H9 (cell line): Measurements from ENCODE around the gene WDFY3. TPM values are rescaled to one million over a fixed set of nuclear protein-coding genes. Genes with fewer than 3 reads are reported as not detected.

ENCODE experiments used
- DNase-seq: peaks from one replicate; pipeline ENCODE4 v3.0.0-alpha.2; 2017
- H2AFZ ChIP-seq: one replicate; pipeline ENCODE4 v1.6.1; 2013; ENCODE audit warnings: mild to moderate bottlenecking, low read length, control low read depth, moderate library complexity
- H2AK5ac ChIP-seq: 2 replicates; pipeline ENCODE4 v1.6.1; 2013; ENCODE audit warnings: low read length, control low read depth, mixed read lengths; ENCODE audit not compliant: insufficient read length
- H2BK120ac ChIP-seq: one replicate; pipeline ENCODE4 v1.6.1; 2013; ENCODE audit warnings: low read depth, mild to moderate bottlenecking, low read length, control low read depth, inconsistent platforms; ENCODE audit not compliant: poor library complexity, severe bottlenecking
- H2BK12ac ChIP-seq: 2 replicates; pipeline ENCODE4 v1.6.1; 2013; ENCODE audit warnings: low read length, control low read depth, mixed read lengths, low read depth; ENCODE audit not compliant: insufficient read length
- H2BK15ac ChIP-seq: 2 replicates; pipeline ENCODE4 v1.6.1; 2013; ENCODE audit warnings: low read depth, low read length, control low read depth
- H2BK20ac ChIP-seq: one replicate; pipeline ENCODE4 v1.6.1; 2013; ENCODE audit warnings: low read depth, mild to moderate bottlenecking, low read length, control low read depth, inconsistent platforms; ENCODE audit not compliant: poor library complexity, severe bottlenecking
- H2BK5ac ChIP-seq: 2 replicates; pipeline ENCODE4 v1.6.1; 2013; ENCODE audit warnings: low read length, control low read depth, mixed read lengths; ENCODE audit not compliant: insufficient read length
- H3K14ac ChIP-seq: 2 replicates; pipeline ENCODE4 v1.6.1; 2013; ENCODE audit warnings: low read length, control low read depth; ENCODE audit not compliant: insufficient read depth
- H3K18ac ChIP-seq: 2 replicates; pipeline ENCODE4 v1.6.1; 2013; ENCODE audit warnings: low read depth, mild to moderate bottlenecking, mixed read lengths, low read length, control low read depth; ENCODE audit not compliant: insufficient read length
- H3K23ac ChIP-seq: 2 replicates; pipeline ENCODE4 v1.6.1; 2013; ENCODE audit warnings: low read length, control low read depth, mixed read lengths, low read depth; ENCODE audit not compliant: insufficient read length
- H3K23me2 ChIP-seq: 2 replicates; pipeline ENCODE4 v1.6.1; 2013; ENCODE audit warnings: low read depth, mild to moderate bottlenecking, mixed read lengths, low read length, control low read depth; ENCODE audit not compliant: insufficient read length, poor library complexity, severe bottlenecking
- H3K27ac ChIP-seq: 2 replicates; pipeline ENCODE4 v1.5.1; 2013; ENCODE audit warnings: low read length, control low read depth, mixed read lengths, low read depth; ENCODE audit not compliant: insufficient read length
- H3K27me3 ChIP-seq: 2 replicates; pipeline ENCODE4 v1.6.1; 2013; ENCODE audit warnings: low read length, control low read depth, inconsistent platforms; ENCODE audit not compliant: insufficient read depth
- H3K4ac ChIP-seq: 2 replicates; pipeline ENCODE4 v1.6.1; 2013; ENCODE audit warnings: low read depth, mild to moderate bottlenecking, control low read depth, inconsistent platforms, low read length, moderate library complexity
- H3K4me1 ChIP-seq: 2 replicates; pipeline ENCODE4 v1.6.1; 2013; ENCODE audit warnings: low read length, control low read depth, inconsistent platforms; ENCODE audit not compliant: insufficient read depth
- H3K4me2 ChIP-seq: 2 replicates; pipeline ENCODE4 v1.6.1; 2013; ENCODE audit warnings: low read length, control low read depth, mixed read lengths; ENCODE audit not compliant: insufficient read length, insufficient read depth
- H3K56ac ChIP-seq: 2 replicates; pipeline ENCODE4 v1.6.1; 2013; ENCODE audit warnings: low read depth, mild to moderate bottlenecking, mixed read lengths, low read length, control low read depth; ENCODE audit not compliant: insufficient read length
- H3K79me1 ChIP-seq: 2 replicates; pipeline ENCODE4 v1.6.1; 2013; ENCODE audit warnings: low read depth, mild to moderate bottlenecking, moderate library complexity, low read length, control low read depth, inconsistent platforms; ENCODE audit not compliant: insufficient read depth, poor library complexity, severe bottlenecking
- H3K79me2 ChIP-seq: 2 replicates; pipeline ENCODE4 v1.6.1; 2013; ENCODE audit warnings: low read length, control low read depth, inconsistent platforms; ENCODE audit not compliant: insufficient read depth
- H3K9ac ChIP-seq: 2 replicates; pipeline ENCODE4 v1.6.1; 2013; ENCODE audit warnings: low read length, control low read depth, mixed read lengths; ENCODE audit not compliant: insufficient read length; ENCODE audit errors: extremely low read depth
- H3K9me3 ChIP-seq: one replicate; pipeline ENCODE4 v1.6.1; 2013; ENCODE audit warnings: low read depth, low read length, inconsistent platforms; ENCODE audit not compliant: control insufficient read depth
- H3T11ph ChIP-seq: one replicate; pipeline ENCODE4 v1.6.1; 2013; ENCODE audit warnings: mild to moderate bottlenecking, low read length, control low read depth, inconsistent platforms
- H4K20me1 ChIP-seq: one replicate; pipeline ENCODE4 v1.6.1; 2013; ENCODE audit not compliant: control insufficient read depth, insufficient read length, insufficient read depth
- H4K5ac ChIP-seq: 2 replicates; pipeline ENCODE4 v1.6.1; 2013; ENCODE audit warnings: low read depth, mild to moderate bottlenecking, mixed read lengths, low read length, control low read depth; ENCODE audit not compliant: insufficient read length
- H4K8ac ChIP-seq: replicated peaks from 2 replicates; pipeline ENCODE4 v1.6.1; 2013; ENCODE audit warnings: low read length, control low read depth, mixed read lengths, low read depth; ENCODE audit not compliant: insufficient read length
- H4K91ac ChIP-seq: 2 replicates; pipeline ENCODE4 v1.6.1; 2013; ENCODE audit warnings: low read depth, mild to moderate bottlenecking, moderate library complexity, mixed read lengths, low read length, control low read depth; ENCODE audit not compliant: insufficient read length
- H3K27ac Mint-ChIP-seq, 3 experiments: 2 replicates in 2 of 3; 3 replicates in 1 of 3; pipeline ENCODE4 v1.8.0; 2020 to 2021; ENCODE audit warnings: mixed read lengths in 3 of 3, mild to moderate bottlenecking in 1 of 3, moderate library complexity in 1 of 3
- H3K27me3 Mint-ChIP-seq: 2 replicates; pipeline ENCODE4 v1.8.0; 2021; ENCODE audit warnings: low read depth, mild to moderate bottlenecking, moderate library complexity, mixed read lengths
- H3K36me3 Mint-ChIP-seq, 3 experiments: 2 replicates in 2 of 3; 3 replicates in 1 of 3; pipeline ENCODE4 v1.8.0; 2020 to 2021; ENCODE audit warnings: low read depth in 3 of 3, mixed read lengths in 3 of 3; ENCODE audit not compliant: insufficient read depth in 1 of 3
- H3K4me1 Mint-ChIP-seq, 2 experiments: 2 replicates each; pipeline ENCODE4 v1.8.0; 2020; ENCODE audit warnings: mixed read lengths in 2 of 2
- H3K4me3 Mint-ChIP-seq, 2 experiments: 2 replicates in 1 of 2; 3 replicates in 1 of 2; pipeline ENCODE4 v1.8.0; 2020 to 2021; ENCODE audit warnings: mild to moderate bottlenecking in 2 of 2, mixed read lengths in 2 of 2, moderate library complexity in 1 of 2
- H3K9me3 Mint-ChIP-seq, 2 experiments: 2 replicates in 1 of 2; 3 replicates in 1 of 2; pipeline ENCODE4 v1.8.0; 2020; ENCODE audit warnings: mild to moderate bottlenecking in 2 of 2, mixed read lengths in 2 of 2, moderate library complexity in 1 of 2
- CTCF ChIP-seq: fragments of 200-600 bp; sonication (generic); conservative IDR thresholded peaks from 3 replicates; pipeline ENCODE4 v1.8.0; 2021; ENCODE audit warnings: antibody characterized with exemption, mild to moderate bottlenecking
- WGBS: extraction: QIAGEN DNeasy Blood & Tissue Kit; methylation state at CpG from one replicate; pipeline ENCODE4 v1.1.7; 2013; ENCODE audit warnings: missing lambda C conversion rate, low lambda C conversion rate, mixed read lengths; ENCODE audit not compliant: insufficient read length; ENCODE audit errors: extremely low coverage; 5-methylcytosine and 5-hydroxymethylcytosine counted together
- total RNA-seq: library from RNA; stranded (reverse); gene quantifications from 2 replicates; pipeline ENCODE4 v1.2.1, GENCODE V29; 2021

WDFY3 gene
- total RNA-seq, 1 experiment from 2014 or later, result 54.6 TPM

- H3K9me3 Mint-ChIP-seq, result peaks cover 5 to 9% of the 10 kb centered on the region in 2 experiments
- H4K5ac ChIP-seq, result no peak overlapping the region
- H2AK5ac ChIP-seq, result no peak overlapping the region
- no peak overlapping the region for H2BK15ac ChIP-seq
- H4K8ac ChIP-seq, result no peak overlapping the region
- no peaks in the 10 kb centered on the region for H4K20me1 ChIP-seq
- H3K4me1 ChIP-seq, result peaks cover 2% of the 10 kb centered on the region; the same call in 1 of the 2 replicates
- no peaks in the 10 kb centered on the region for H3K27me3 Mint-ChIP-seq
- H3K36me3 Mint-ChIP-seq, result peaks cover 6 to 9% (median 7%) of the 10 kb centered on the region in 3 experiments
- H3T11ph ChIP-seq, result no peak overlapping the region
- H2AFZ ChIP-seq, result no peak overlapping the region
- no peak overlapping the region for H3K14ac ChIP-seq
- H3K79me2 ChIP-seq, result peaks cover 33% of the 10 kb centered on the region; the same call in 1 of the 2 replicates
- no peaks in the 10 kb centered on the region for H3K9me3 ChIP-seq
- H2BK120ac ChIP-seq, result no peak overlapping the region
- peaks cover 2% of the 10 kb centered on the region for H3K79me1 ChIP-seq
- WGBS, result no CpG with 5 or more reads among the region's 2 CpGs
- peaks cover 0 to 11% of the 10 kb centered on the region in 2 experiments; a peak in 2 of 4 replicates for H3K4me1 Mint-ChIP-seq
- H3K27ac Mint-ChIP-seq, result no peak overlapping the region
- H3K4ac ChIP-seq, result no peak overlapping the region
- H3K56ac ChIP-seq, result no peak overlapping the region
- no peak overlapping the region for H2BK20ac ChIP-seq
- H4K91ac ChIP-seq, result no peak overlapping the region
- H3K27me3 ChIP-seq, result no peaks in the 10 kb centered on the region
- no peak overlapping the region for H3K9ac ChIP-seq
- H3K18ac ChIP-seq, result no peak overlapping the region
- H3K4me2 ChIP-seq, result no peak overlapping the region
- no peak overlapping the region for H3K4me3 Mint-ChIP-seq
- H3K23me2 ChIP-seq, result no peaks in the 10 kb centered on the region
- H3K23ac ChIP-seq, result no peak overlapping the region
- no peak for DNase-seq
- no peak overlapping the region for H3K27ac ChIP-seq
- H2BK5ac ChIP-seq, result no peak overlapping the region
- H2BK12ac ChIP-seq, result no peak overlapping the region
- TF ChIP-seq CTCF, result no peak
Measured at GRCh38 chr4:84948056-84948455, 18.4 kb downstream of the WDFY3 start.
